ENCODE measurements around the gene MDGA2.
"Not testable (repeated sequence)": the region's sequence is repeated elsewhere in the genome, so short reads cannot be mapped to it uniquely, and the experiment has no call there.

Gene MDGA2

DNA sequence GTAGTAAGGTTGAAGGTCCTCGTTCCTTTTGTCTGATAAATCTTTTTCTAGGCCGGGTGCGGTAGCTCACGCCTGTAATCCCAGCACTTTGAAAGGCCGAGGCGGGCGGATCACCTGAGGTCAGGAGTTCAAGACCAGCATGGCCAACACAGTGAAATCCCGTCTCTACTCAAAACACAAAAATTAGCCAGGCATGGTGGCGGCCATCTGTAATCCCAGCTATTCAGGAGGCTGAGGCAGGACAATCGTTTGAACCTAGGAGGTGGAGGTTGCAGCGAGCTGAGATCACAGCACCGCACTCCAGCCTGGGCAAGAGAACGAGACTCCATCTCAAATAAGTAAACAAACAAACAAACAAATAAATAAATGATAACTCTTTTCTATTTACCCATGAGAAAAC, 51.3 kb downstream of the MDGA2 start:
- DNase-seq (ENCODE audit: low read depth, low spot score), result not testable (repeated sequence)

DNA sequence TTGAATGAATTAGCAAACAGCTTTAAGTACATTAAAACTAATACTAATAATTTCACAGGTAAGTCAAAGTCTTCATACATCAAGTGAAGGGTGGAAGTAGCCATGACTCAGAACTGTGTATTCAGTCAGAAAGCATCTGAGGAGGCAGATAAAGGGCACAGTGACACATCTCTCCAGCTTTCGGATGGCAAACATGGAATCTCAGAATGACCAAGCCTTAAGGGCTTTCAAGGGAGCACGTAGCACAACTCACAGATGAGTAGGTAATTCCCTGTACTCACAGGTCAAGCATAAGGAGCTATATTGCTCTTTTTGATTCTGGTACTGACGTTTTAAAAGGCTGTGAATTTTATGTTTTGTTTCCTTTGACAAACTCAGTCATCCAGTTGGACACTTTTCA, 56.0 kb downstream of the MDGA2 start:
- no peak for DNase-seq (ENCODE audit: low read depth, low spot score)

DNA sequence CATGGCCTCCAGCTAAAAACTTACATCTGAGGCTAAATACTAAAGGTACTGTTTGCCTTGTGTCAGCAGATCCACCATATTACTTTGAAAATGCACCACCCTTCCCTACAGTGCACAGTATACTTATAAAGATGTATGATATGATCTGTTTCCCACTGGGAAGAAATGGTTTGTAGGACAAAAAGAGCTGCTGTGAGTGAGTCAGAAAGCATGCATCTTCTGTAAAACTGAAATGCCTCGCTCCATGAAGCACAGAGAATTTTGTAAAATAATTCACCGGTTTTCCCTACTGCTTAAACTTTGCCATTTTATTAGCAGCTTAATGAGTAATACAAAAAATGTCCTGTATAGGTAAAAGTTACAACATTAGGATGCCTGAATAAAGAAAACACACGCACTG, 68.8 kb downstream of the MDGA2 start:
- no peak for DNase-seq (ENCODE audit: low read depth, low spot score)

DNA sequence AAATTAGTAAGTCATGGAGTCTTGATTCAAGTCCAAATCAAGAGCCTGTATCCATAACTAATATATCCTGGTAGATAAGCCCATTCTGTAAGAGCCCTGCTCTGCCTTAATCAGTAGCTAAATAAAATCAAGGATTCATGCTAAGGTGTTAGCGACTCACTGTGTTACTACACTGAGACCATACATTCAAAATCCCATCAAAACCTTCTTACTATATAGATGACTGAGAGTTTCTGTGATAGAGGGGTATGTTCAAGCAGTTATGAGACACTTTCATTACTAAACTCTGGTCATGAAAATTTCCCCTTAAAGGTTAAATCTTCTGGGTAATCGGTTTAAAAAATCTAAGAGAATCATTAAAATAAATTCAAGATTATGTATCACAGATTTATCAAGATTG, 78.5 kb downstream of the MDGA2 start:
- no peak for DNase-seq (ENCODE audit: low read depth, low spot score)

DNA sequence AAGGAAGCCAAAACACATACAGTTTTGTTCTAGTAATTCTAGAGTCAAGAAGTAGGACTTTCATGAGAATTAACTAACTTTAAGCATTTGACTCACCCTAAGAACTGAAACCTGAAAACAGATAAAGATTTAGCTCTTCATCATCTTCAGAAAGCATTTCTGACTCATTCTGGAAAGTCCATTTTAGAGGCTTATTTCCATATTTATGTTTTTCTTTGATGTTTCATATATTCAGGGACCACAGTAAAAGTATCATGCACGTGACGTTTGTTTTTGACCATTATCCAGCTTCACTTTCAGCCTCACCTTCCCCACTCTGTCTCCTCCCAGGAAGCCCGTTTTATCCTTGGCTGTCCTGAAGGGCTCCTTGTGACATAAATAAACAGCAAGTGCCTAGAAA, 79.2 kb downstream of the MDGA2 start:
- DNase-seq (ENCODE audit: low read depth, low spot score), result no peak

DNA sequence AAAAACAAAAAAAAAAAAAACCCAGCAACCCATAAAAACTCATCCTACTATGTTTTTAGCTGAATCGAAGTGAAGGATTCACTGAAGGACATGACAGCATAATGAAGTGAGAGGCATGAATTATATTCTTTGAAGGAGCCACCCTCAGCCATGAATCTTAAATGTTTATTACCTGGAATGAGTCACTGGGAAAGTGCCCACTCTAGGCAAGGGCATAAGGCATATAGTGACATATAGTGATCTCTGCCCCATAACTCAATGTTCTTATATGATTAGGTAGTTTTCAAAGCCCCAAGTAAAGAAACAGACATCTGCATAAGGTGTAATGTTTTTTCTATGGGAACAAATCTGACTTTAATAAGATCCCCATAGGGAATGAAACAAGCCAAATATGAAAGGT, 79.9 kb downstream of the MDGA2 start:
- no peak for DNase-seq (ENCODE audit: low read depth, low spot score)

DNA sequence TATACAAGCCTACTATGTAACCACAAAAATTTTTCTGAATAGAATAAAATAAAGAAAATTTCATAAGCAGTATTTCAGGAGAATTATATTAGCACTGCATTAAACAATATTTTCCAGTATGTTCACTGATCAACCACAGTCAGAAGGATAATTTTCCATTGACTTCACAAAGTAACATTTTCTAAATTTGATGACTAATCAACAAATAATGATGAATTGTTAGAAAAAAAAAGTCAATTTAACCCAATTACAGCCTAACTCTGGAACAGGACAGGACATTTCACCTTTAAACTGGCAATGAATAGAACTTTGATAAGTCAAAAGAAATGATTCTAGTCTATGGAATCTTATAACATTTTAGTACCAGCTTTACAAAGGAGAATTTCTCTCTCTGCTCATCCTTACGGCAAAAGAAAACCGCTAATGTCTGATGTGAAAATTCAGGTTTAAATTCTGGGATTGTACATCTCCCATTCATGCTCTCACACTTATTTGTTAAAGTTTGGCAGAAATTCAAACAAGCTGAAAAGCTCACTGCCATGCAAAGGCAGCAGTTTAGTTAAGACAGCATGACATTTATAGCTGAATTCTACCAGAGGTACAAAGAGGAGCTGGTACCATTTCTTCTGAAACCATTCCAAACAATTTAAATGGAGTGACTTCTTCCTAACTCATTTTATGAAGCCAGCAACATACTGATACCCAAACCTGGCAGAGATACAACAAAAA, 84.5 kb downstream of the MDGA2 start:
- DNase-seq (ENCODE audit: low read depth, low spot score), result no peak

DNA sequence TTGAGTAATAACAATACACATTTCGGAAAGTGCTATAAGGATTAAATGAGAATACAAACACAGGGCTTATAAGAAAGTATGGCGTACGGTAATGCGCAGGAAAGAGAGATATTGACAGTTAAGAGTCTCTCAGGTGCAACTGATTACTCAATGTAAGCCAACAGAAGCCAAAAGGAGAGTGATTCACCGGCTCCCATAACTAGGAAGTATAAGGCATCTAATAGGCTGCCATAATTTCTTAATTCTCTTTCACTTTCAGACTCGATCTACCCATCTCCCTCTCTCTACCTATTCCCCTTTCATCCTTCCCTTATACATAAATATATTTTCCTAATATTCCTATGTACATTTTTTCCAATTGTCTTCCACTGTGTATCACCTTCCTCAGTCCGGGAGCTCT, 90.0 kb downstream of the MDGA2 start:
- no peak for DNase-seq (ENCODE audit: low read depth, low spot score)

DNA sequence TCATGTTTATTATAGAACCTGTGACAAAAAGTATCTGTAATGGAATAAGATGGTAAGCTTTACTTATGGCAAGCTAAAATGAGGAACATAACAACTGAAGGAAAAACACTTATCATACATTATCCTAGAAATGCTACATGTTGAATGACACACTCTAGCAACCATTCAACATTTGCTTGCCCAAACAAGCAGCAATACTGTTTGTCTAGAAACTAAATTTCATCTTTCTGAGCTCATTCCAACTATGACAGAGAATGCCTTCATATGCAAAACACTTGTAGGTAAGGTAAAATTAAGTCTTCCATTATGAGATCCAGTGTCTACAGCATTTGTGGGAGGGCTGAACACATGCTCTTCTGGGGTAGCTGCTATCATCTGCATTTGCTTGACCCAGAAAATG, 108.1 kb downstream of the MDGA2 start:
- DNase-seq (ENCODE audit: low read depth, low spot score), result no peak

DNA sequence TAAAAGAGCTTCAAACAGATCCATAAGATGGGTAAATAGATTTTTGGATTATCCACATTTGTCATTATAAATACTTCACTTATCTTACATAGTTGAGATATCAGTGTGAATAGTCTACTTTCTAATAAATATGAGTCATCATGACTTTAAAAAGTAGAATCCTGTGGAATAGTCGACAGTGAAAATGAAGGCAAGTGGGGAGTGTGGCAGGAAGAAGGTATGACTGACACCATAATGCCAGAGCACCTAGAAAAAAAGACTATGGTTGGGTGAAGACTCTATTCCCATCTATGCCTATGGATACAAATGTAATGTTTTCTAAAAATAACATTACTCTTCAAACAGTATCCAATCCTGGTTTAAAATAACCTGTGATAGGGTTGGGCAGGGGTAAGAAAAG, 117.5 kb downstream of the MDGA2 start:
- DNase-seq (ENCODE audit: low read depth, low spot score), result no peak

DNA sequence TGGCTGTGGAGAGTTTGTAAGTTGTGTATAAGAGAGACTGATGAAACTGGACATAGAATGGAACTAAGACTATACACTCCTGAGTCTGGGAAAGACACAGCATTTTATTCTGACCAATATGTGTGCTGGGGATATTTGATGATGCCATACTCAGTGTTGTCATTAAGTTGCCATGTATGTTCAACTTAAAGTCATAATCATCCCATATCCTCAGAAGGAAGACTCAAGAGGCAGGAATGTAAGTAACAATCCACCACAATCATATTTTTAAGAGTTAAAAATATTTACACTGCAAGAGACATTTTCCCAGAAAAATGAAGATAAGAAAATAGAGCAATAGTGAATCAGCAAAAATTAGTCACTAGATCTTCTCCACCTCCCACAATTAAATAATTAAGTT, 120.1 kb downstream of the MDGA2 start:
- DNase-seq (ENCODE audit: low read depth, low spot score), result no peak

DNA sequence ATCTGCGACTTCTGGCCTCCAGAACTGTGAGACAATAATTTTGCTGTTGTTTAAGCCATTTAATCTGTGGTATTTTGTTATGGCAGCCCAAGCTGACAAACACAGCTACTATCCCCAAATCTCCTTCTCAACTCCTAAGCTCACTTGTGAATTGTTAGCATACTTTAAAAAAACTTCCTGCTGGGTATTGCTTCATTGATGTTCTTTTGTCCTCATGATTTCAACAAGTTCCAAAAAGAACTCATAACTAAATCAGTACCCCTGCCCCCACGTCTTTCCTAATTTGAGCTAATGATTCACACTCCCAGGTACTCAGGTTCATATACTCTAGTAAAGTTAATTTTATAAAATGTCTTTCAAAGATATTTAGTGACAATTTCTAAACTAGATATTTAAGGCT, 125.5 kb downstream of the MDGA2 start:
- DNase-seq (ENCODE audit: low read depth, low spot score), result no peak

DNA sequence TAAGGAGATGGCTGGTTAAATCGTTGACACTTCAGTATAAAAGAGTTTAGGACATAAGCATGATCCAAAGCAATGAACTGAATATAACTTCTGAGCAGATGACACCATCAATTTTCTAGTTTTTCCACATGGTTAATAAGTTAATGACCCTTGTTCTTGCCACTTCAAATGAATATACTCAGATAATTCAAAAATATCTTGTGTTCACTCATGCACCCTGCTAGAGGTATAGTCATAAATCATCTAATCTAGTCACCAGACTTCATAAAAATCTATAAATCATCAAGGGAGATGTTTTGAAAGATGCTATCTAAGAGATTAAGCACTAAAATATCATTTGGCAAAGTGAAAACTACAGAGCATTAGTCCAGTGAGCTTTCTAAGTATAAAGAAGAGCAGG, 131.9 kb downstream of the MDGA2 start:
- no peak for DNase-seq (ENCODE audit: low read depth, low spot score)

DNA sequence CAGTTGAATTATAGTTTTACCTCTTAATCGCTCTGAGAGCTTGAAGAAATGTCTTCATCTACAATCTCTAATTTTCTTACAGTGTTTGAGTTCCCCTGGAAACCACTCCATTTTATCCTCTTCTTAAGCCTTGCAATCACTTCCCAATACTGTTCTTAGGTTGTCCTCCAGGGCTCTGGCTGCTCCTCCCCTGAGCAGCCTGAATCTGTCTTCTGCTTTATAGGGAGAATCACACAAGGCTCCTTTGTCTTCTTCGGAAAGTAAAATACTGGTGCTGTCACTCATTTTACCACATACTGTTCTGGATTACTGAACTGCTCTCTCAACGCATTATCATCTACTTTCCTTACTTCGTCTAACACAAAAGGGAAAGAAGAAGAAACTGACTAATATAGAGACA, 133.7 kb downstream of the MDGA2 start:
- DNase-seq (ENCODE audit: low read depth, low spot score), result no peak

DNA sequence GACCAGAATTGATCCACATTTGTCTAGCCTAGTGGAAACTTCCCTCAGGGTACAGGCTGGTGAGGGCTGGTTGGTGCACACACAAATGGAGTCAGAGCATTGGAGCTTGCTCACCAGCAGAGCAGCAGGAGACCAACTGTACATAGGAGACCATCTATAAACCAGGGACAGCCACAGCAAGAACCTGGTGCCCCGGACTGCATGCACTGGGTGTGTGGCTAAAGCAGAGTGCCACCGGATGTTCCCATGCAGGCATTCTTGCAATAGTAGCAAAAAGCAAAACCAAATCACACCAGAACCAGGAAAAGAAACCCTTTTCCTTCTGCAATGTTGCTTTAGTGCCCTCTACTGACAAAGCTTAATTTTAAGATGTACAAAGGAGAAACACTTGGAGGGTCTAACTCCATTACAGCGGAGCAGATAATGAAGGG, 136.4 kb downstream of the MDGA2 start:
- no peak for DNase-seq (ENCODE audit: low read depth, low spot score)

DNA sequence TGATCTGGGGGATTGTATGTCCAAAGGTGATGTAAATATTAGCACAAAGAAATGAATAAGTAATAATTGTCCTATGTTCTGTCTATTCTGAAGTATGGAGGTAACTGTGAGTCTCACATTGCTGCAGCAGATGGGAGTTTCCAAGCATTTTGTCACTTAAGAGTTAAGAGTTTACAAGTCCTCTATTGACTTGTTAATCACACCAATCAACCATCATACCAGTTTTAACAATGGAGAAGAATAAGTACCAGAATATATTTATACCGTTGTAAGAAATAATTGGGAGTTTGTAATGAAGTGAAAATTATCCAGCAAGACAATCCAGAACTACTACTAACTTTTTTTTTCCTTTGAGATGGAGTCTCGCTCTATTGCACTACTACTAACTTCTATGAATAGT, 139.1 kb downstream of the MDGA2 start:
- no peak for DNase-seq (ENCODE audit: low read depth, low spot score)

DNA sequence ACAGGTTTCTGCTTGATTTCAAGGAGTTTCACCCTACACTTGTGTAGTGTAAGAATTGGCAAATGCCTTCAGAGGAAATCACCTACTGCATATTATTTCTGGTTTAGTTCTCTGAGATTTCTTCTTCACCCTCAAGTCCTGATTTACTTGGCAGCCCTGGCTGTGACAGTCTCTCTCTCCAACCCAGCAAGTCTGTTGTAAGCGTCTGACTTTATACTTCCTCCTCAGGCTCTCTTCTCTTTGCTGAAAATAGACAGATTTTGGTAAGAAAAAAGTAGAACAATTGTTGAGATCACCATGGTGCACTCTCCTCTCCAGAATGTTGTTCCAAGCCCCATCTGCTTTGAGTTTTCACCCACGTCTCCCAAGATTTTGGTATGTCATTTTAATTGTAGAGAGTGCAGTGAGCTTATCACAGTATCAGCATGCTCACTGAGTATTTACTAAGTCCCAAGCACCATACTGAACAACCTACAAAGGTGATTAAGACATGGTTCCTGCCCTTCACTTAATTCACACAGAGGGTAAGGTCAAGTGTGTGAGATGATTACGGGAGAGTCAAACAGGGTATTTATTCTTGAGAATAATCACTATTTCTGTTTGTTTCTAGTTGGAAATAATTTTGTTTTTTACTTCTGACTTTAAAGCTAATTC, 148.7 kb downstream of the MDGA2 start:
- DNase-seq (ENCODE audit: low read depth, low spot score), result no peak

DNA sequence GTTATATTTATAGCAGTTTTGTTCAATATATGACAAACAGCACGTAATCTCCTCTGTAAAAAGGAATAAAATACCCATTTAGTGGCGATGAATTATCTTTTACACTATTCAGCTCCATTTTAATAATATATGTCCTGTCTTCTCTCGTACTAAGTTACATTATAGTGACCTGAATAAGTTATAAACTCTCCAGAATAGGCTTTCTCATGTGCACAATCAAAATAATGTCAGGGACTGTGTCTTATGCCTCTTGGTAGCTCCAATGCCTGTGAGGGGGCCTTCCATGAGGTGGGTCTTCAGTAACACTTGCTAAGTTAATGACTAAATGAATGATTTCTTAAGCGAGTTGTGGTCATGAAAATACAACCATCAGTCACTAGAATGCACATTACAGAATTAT, 150.9 kb downstream of the MDGA2 start:
- no peak for DNase-seq (ENCODE audit: low read depth, low spot score)

DNA sequence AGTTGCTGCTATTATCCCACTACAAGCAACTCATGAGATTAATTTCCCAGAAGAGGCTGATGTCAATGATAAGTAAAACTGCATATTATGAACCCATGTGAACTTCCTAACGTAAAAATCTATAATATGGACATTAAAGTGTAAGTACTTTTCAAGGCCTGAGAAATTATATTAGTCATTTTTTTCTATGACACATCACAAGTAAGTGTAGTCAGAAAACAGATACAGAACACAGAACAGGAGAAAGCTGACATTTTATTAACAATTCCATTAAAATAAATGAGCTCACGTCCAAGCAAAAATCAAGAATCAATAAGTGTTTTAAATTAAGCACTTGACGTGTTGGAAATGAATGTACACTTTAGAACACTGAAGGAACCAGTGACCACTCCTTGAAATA, 155.0 kb downstream of the MDGA2 start:
- DNase-seq (ENCODE audit: low read depth, low spot score), result no peak

DNA sequence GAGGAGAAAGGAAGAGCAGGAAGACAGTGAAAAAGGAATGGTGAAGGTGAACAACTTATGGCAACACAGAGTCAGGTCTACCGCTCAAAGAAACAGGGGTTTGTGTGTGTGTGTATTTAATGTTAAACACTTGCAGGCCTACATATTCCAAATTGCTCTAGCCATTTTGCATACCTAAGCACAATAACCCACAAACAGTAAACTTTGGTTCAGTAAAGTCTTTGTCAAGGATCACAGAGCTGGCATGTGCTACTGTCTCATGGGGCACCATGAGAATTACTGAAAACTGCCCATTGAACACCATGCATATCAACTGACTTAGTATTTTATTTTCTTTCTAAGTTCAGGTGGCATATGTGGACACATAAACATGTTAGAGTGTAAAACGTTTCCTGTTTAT, 163.6 kb downstream of the MDGA2 start:
- no peak for DNase-seq (ENCODE audit: low read depth, low spot score)

DNA sequence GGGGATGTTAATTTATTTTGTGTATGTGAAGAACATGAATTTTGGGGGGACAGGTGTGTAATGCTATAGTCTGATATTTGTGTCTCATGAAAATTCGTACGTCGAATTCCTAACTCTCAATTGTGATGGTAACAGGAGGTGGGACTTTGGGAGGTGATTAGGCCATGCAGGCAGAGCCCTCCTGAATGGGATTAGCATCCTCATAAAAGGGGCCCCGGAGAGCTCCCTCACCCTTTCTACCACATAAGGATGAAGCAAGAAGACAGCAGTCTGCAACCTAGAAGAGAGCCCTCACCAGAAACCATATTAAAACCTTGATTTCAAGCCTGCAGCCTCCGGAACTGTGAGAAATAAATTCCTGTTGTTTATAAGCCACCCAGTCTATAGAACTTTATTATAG, 165.4 kb downstream of the MDGA2 start:
- no peak for DNase-seq (ENCODE audit: low read depth, low spot score)

DNA sequence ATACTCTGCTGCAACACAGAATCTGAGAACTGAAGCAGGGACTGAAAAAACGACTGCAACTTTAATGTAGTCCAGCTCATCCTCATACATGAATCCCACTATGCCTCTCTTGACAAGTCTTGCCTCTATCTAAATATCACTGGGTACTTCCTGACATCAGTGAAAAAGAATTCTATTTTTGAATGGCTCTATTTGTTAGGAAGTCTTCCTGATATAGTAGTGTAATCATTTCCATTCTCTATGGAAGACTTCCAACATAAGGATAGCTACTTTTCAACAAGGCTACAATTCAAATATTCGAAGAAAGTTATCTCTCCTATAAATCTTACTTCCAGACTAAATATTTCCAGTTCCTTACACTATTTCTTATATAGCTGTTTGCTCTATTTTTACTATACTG, 167.5 kb downstream of the MDGA2 start:
- DNase-seq (ENCODE audit: low read depth, low spot score), result no peak

DNA sequence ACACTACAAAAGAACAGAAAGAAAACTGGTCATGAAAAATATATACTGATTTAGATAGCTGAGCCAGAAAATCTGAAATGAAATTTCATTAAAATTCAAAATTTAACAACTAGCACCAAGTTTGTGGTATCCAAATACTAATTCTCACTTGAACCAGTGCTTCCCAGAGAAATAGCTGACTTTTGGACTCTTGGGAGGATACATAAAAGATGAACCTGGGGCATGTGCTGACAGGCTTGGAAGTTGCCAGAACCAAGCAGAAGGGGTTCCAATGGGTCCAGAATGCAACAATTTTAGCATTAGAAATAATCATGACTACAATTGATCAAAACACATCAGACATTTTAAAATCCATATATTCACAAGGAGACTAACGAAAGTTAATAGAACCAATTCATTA, 175.0 kb downstream of the MDGA2 start:
- no peak for DNase-seq (ENCODE audit: low read depth, low spot score)

DNA sequence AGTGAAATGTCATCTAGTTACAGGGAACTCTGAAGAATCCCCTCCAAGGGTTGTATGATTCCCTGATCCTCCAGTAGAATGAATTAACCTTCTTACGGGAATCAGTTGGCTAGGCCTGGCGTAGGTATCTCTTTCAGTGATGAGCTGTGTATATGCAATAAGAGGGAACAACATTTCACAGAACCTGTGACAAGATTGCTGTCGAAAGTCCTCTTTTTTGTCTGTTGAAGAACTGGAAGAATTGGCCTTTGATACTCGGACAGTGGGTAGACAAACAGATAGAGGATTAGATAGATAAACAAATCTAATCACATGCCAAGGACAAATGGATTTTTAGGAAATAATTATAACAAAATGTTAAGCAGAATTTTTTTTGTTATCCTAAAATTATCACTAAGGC, 184.6 kb downstream of the MDGA2 start:
- no peak for DNase-seq (ENCODE audit: low read depth, low spot score)

Data from activated CD4-positive, CD25-positive, alpha-beta regulatory T cell treated with anti-CD3 and anti-CD28 coated beads, Interleukin-2, amount 50 U/mL, for 16 hours (primary cell).